ENCODE measurements around the gene DRP2. TPM values are rescaled to one million over a fixed set of nuclear protein-coding genes. Genes with fewer than 3 reads are reported as not detected.
A peak's percentile ranks its signal among the peaks of the same experiment; 100 is the strongest.

Gene DRP2
- polyA plus RNA-seq, 1 of the 3 experiments (the other 2 are of a cell fraction): 0.16 TPM

DNA sequence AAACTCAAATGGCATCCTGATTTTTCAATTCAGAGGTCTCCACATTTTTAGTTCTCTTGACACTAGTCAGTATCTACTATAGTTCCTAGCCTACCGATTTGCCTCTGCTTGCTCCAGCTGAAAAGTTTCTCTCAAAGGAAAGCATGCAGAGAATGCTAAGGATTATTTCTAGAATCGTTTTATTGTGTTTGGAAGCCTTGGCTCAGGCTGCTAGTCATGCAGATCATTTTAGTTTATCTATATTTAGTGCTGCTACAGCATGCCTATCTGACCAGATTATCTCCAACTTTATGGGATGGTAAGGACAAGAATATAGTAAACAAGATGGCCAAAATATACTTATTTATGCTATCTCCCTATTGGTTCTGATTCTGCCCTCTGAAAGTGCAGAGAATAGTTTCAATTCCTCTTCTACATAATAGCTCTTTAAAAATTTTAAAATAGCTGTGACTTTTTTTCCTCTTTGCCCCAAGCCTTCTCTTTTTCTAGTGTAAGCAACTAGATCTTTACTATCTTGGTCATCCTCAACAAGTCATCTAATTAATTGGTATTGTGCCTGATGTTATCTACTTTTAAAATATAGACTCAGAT lies 15.7 kb upstream of the DRP2 start:
- Histone ChIP-seq H3K36me3 (replicated peaks in 1 of 2; ENCODE audit: control insufficient read depth in 1 of 2, insufficient read depth in 2 of 2, low read length in 1 of 2) (no peaks in the 10 kb centered on the region), H3K4me1 (ENCODE audit: control insufficient read depth in 1 of 2, insufficient read depth in 2 of 2, low read depth in 1 of 2, low read length in 1 of 2) (no peaks in the 10 kb centered on the region), H3K9me3 (no peaks in the 10 kb centered on the region), H3K9me2 (no peaks in the 10 kb centered on the region), H3K4me3 (ENCODE audit: low read depth in 2 of 2, low read length in 1 of 2) (no peak overlapping the region), H2AFZ (ENCODE audit: low read depth) (no peak overlapping the region), H3K79me2 (ENCODE audit: insufficient read depth) (no peaks in the 10 kb centered on the region), H3K9ac (no peak overlapping the region), H4K20me1 (ENCODE audit: insufficient read depth) (no peaks in the 10 kb centered on the region), H3K27ac (ENCODE audit: low read depth in 2 of 2, low read length in 1 of 2) (no peak overlapping the region), H3K27me3 (ENCODE audit: insufficient read depth) (no peaks in the 10 kb centered on the region), H3F3A (replicated peaks; ENCODE audit: insufficient read depth) (no peaks in the 10 kb centered on the region), H3K4me2 (no peak overlapping the region)
- 31% methylated on average over 2 of the region's 2 CpGs for WGBS (ENCODE audit: low lambda C conversion rate)
- no peak for TF ChIP-seq USF2 (IDR thresholded peaks at IDR 0.05; ENCODE audit: borderline replicate concordance, low read depth, low read length)
- TF ChIP-seq MEF2A (IDR thresholded peaks at IDR 0.05; ENCODE audit: borderline replicate concordance, low read depth): no peak
- TF ChIP-seq ELF1 (IDR thresholded peaks at IDR 0.05): no peak
- TF ChIP-seq USF1 (IDR thresholded peaks at IDR 0.05; ENCODE audit: borderline replicate concordance, low read depth): no peak
- no peak for TF ChIP-seq CTCF (IDR thresholded peaks at IDR 0.05)
- no peak for TF ChIP-seq RXRA (IDR thresholded peaks at IDR 0.05; ENCODE audit: borderline replicate concordance, low read depth)
- TF ChIP-seq NFIC (IDR thresholded peaks at IDR 0.05; ENCODE audit: borderline replicate concordance): no peak
- no peak for TF ChIP-seq RFX5 (IDR thresholded peaks at IDR 0.05; ENCODE audit: low read length)
- TF ChIP-seq TEAD4 (IDR thresholded peaks at IDR 0.05; ENCODE audit: borderline replicate concordance, insufficient read depth): no peak
- no peak for TF ChIP-seq RAD21 (IDR thresholded peaks at IDR 0.05; ENCODE audit: low read length)
- TF ChIP-seq SIN3A (IDR thresholded peaks at IDR 0.05; ENCODE audit: borderline replicate concordance, low read depth, low read length): no peak
- CTCF ChIA-PET: no interaction called here
- no peak for DNase-seq
- POLR2A ChIA-PET: no interaction called here

- H3K9ac ChIP-seq: no peak overlapping the region
- H2AFZ ChIP-seq (ENCODE audit: low read depth): no peak overlapping the region
- CTCF ChIA-PET: interaction anchor here (0.9 to 2.2 kb wide), 6 partner anchors 9 to 518 kb away, joined by 3 to 8 read pairs (median 3); no protein-coding TSS in a partner anchor
- TF ChIP-seq ELF1 (IDR thresholded peaks at IDR 0.05): no peak
- TF ChIP-seq SMC3 (IDR thresholded peaks at IDR 0.05; ENCODE audit: low read depth, low read length): peak; percentile 41; the same call in 1 of the 2 replicates
- TF ChIP-seq CTCF (IDR thresholded peaks at IDR 0.05): peak; percentile 56
- TF ChIP-seq RCOR1 (IDR thresholded peaks at IDR 0.05; ENCODE audit: low read length): no peak
- peak; percentile 73 for TF ChIP-seq RAD21 (IDR thresholded peaks at IDR 0.05; ENCODE audit: low read length)
- no peaks in the 10 kb centered on the region for H3K9me3 ChIP-seq
- H3K27me3 ChIP-seq (ENCODE audit: insufficient read depth): no peaks in the 10 kb centered on the region
- H3K4me1 ChIP-seq (ENCODE audit: control insufficient read depth in 1 of 2, insufficient read depth in 2 of 2, low read depth in 1 of 2, low read length in 1 of 2): no peaks in the 10 kb centered on the region
- H3K27ac ChIP-seq (ENCODE audit: low read depth in 2 of 2, low read length in 1 of 2): no peak overlapping the region
- H3K4me3 ChIP-seq (ENCODE audit: low read depth in 2 of 2, low read length in 1 of 2): no peak overlapping the region
- peak; percentile 58 for DNase-seq
- no peaks in the 10 kb centered on the region for H3K79me2 ChIP-seq (ENCODE audit: insufficient read depth)
- no peaks in the 10 kb centered on the region for H3F3A ChIP-seq (replicated peaks; ENCODE audit: insufficient read depth)
- no peak overlapping the region for H3K4me2 ChIP-seq
- H4K20me1 ChIP-seq (ENCODE audit: insufficient read depth): no peaks in the 10 kb centered on the region
- 37% methylated on average over 3 of the region's 3 CpGs for WGBS (ENCODE audit: low lambda C conversion rate)
- no peaks in the 10 kb centered on the region for H3K9me2 ChIP-seq
- POLR2A ChIA-PET: no interaction called here
- no peaks in the 10 kb centered on the region for H3K36me3 ChIP-seq (replicated peaks in 1 of 2; ENCODE audit: control insufficient read depth in 1 of 2, insufficient read depth in 2 of 2, low read length in 1 of 2)
Observed at GRCh38 chrX:101206471-101206870, 13.1 kb upstream of the DRP2 start.
